ENCODE data around the gene LGALS7B. TPM values are rescaled to one million over a fixed set of nuclear protein-coding genes. Genes with fewer than 3 reads are reported as not detected.

Gene LGALS7B
- total and polyA plus RNA-seq, 2 experiments from 2014 or later = 2.4 to 6.6 TPM

DNA sequence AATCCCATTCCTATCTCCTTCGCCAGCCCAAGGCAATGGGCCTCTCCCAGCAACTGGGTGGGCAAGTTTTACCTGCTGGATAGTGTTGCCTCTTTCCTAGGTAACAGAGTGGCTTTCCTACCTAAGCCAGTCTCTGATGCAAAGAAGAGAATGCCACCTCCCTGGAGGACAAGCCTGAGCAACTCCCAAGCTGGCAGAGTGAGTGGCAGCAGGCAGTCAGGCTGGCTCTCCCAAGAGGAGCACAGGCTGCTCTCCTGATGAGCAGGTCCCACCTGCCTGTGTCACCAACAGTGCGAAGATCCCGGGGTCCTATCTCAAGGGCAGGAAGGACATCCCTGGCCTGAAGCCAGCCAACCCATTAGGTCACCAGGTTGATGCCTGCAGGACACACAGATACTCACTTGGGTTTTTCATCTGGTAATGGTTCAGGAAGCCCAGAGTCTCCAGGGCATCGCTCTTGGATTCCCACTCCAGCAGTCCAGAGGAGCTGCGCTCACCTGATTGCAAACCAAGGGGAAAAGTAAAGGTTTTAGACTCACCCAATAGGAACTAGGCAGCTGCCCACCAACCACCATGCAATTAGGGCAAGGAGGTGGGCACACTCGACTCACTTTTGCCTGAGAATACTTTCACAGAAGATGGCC, 48.1 kb downstream of the LGALS7B start:
- Histone ChIP-seq H3K27ac (ENCODE audit: low read depth) (0 out of 2 replicates have a peak overlapping the region, but pooled peaks have one; percentile 80), H3K79me2 (replicated peaks; ENCODE audit: insufficient read depth) (peaks cover 13% of the 10 kb centered on the region), H3K4me3 (no peak overlapping the region), H4K20me1 (replicated peaks; ENCODE audit: insufficient read depth) (peaks cover 31% of the 10 kb centered on the region), H3F3A (replicated peaks; ENCODE audit: low read depth) (peaks cover 86% of the 10 kb centered on the region), H3K27me3 (ENCODE audit: insufficient read depth) (no peaks in the 10 kb centered on the region), H2AFZ (no peak overlapping the region), H3K36me3 (ENCODE audit: insufficient read depth) (peaks cover 54% of the 10 kb centered on the region), H3K9me2 (ENCODE audit: insufficient read depth) (no peaks in the 10 kb centered on the region), H3K4me2 (no peak overlapping the region), H3K4me1 (ENCODE audit: insufficient read depth) (peaks cover 9% of the 10 kb centered on the region)
- H3K4me1 Mint-ChIP-seq = peaks cover 4% of the 10 kb centered on the region
- ATAC-seq = no peak
- H3K36me3 Mint-ChIP-seq (ENCODE audit: low read depth) = peaks cover 76% of the 10 kb centered on the region
- no peaks in the 10 kb centered on the region for H3K9me3 Mint-ChIP-seq
- peaks cover 20% of the 10 kb centered on the region for H3K27me3 Mint-ChIP-seq (ENCODE audit: insufficient read depth, low read depth, poor library complexity)
- no peak for DNase-seq (ENCODE audit: low spot score)
- no peak overlapping the region for H3K4me3 Mint-ChIP-seq
- H3K27ac Mint-ChIP-seq = no peak overlapping the region; the same call in 1 of the 2 replicates
- TF ChIP-seq CREB1 (CRISPR knock-in tag; IDR thresholded peaks at IDR 0.05; ENCODE audit: low read depth) = no peak
- TF ChIP-seq, protein P1, sequence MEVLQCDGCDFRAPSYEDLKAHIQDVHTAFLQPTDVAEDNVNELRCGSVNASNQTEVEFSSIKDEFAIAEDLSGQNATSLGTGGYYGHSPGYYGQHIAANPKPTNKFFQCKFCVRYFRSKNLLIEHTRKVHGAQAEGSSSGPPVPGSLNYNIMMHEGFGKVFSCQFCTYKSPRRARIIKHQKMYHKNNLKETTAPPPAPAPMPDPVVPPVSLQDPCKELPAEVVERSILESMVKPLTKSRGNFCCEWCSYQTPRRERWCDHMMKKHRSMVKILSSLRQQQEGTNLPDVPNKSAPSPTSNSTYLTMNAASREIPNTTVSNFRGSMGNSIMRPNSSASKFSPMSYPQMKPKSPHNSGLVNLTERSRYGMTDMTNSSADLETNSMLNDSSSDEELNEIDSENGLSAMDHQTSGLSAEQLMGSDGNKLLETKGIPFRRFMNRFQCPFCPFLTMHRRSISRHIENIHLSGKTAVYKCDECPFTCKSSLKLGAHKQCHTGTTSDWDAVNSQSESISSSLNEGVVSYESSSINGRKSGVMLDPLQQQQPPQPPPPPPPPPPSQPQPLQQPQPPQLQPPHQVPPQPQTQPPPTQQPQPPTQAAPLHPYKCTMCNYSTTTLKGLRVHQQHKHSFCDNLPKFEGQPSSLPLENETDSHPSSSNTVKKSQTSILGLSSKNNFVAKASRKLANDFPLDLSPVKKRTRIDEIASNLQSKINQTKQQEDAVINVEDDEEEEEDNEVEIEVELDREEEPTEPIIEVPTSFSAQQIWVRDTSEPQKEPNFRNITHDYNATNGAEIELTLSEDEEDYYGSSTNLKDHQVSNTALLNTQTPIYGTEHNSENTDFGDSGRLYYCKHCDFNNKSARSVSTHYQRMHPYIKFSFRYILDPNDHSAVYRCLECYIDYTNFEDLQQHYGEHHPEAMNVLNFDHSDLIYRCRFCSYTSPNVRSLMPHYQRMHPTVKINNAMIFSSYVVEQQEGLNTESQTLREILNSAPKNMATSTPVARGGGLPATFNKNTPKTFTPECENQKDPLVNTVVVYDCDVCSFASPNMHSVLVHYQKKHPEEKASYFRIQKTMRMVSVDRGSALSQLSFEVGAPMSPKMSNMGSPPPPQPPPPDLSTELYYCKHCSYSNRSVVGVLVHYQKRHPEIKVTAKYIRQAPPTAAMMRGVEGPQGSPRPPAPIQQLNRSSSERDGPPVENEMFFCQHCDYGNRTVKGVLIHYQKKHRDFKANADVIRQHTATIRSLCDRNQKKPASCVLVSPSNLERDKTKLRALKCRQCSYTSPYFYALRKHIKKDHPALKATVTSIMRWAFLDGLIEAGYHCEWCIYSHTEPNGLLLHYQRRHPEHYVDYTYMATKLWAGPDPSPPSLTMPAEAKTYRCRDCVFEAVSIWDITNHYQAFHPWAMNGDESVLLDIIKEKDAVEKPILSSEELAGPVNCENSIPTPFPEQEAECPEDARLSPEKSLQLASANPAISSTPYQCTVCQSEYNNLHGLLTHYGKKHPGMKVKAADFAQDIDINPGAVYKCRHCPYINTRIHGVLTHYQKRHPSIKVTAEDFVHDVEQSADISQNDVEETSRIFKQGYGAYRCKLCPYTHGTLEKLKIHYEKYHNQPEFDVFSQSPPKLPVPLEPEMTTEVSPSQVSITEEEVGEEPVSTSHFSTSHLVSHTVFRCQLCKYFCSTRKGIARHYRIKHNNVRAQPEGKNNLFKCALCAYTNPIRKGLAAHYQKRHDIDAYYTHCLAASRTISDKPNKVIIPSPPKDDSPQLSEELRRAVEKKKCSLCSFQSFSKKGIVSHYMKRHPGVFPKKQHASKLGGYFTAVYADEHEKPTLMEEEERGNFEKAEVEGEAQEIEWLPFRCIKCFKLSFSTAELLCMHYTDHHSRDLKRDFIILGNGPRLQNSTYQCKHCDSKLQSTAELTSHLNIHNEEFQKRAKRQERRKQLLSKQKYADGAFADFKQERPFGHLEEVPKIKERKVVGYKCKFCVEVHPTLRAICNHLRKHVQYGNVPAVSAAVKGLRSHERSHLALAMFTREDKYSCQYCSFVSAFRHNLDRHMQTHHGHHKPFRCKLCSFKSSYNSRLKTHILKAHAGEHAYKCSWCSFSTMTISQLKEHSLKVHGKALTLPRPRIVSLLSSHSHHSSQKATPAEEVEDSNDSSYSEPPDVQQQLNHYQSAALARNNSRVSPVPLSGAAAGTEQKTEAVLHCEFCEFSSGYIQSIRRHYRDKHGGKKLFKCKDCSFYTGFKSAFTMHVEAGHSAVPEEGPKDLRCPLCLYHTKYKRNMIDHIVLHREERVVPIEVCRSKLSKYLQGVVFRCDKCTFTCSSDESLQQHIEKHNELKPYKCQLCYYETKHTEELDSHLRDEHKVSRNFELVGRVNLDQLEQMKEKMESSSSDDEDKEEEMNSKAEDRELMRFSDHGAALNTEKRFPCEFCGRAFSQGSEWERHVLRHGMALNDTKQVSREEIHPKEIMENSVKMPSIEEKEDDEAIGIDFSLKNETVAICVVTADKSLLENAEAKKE (CRISPR knock-in tag; IDR thresholded peaks at IDR 0.05) = no peak
- TF ChIP-seq, protein P2, sequence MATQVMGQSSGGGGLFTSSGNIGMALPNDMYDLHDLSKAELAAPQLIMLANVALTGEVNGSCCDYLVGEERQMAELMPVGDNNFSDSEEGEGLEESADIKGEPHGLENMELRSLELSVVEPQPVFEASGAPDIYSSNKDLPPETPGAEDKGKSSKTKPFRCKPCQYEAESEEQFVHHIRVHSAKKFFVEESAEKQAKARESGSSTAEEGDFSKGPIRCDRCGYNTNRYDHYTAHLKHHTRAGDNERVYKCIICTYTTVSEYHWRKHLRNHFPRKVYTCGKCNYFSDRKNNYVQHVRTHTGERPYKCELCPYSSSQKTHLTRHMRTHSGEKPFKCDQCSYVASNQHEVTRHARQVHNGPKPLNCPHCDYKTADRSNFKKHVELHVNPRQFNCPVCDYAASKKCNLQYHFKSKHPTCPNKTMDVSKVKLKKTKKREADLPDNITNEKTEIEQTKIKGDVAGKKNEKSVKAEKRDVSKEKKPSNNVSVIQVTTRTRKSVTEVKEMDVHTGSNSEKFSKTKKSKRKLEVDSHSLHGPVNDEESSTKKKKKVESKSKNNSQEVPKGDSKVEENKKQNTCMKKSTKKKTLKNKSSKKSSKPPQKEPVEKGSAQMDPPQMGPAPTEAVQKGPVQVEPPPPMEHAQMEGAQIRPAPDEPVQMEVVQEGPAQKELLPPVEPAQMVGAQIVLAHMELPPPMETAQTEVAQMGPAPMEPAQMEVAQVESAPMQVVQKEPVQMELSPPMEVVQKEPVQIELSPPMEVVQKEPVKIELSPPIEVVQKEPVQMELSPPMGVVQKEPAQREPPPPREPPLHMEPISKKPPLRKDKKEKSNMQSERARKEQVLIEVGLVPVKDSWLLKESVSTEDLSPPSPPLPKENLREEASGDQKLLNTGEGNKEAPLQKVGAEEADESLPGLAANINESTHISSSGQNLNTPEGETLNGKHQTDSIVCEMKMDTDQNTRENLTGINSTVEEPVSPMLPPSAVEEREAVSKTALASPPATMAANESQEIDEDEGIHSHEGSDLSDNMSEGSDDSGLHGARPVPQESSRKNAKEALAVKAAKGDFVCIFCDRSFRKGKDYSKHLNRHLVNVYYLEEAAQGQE (IDR thresholded peaks at IDR 0.05; ENCODE audit: unreplicated experiment) = no peak
- TF ChIP-seq ZNF114 (CRISPR knock-in tag; IDR thresholded peaks at IDR 0.05) = no peak
- TF ChIP-seq, protein P3, sequence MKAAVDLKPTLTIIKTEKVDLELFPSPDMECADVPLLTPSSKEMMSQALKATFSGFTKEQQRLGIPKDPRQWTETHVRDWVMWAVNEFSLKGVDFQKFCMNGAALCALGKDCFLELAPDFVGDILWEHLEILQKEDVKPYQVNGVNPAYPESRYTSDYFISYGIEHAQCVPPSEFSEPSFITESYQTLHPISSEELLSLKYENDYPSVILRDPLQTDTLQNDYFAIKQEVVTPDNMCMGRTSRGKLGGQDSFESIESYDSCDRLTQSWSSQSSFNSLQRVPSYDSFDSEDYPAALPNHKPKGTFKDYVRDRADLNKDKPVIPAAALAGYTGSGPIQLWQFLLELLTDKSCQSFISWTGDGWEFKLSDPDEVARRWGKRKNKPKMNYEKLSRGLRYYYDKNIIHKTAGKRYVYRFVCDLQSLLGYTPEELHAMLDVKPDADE (IDR thresholded peaks at IDR 0.05) = no peak
- TF ChIP-seq, protein P4, sequence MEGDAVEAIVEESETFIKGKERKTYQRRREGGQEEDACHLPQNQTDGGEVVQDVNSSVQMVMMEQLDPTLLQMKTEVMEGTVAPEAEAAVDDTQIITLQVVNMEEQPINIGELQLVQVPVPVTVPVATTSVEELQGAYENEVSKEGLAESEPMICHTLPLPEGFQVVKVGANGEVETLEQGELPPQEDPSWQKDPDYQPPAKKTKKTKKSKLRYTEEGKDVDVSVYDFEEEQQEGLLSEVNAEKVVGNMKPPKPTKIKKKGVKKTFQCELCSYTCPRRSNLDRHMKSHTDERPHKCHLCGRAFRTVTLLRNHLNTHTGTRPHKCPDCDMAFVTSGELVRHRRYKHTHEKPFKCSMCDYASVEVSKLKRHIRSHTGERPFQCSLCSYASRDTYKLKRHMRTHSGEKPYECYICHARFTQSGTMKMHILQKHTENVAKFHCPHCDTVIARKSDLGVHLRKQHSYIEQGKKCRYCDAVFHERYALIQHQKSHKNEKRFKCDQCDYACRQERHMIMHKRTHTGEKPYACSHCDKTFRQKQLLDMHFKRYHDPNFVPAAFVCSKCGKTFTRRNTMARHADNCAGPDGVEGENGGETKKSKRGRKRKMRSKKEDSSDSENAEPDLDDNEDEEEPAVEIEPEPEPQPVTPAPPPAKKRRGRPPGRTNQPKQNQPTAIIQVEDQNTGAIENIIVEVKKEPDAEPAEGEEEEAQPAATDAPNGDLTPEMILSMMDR (conservative IDR thresholded peaks at IDR 0.05; ENCODE audit: low read depth in 2 of 2) = no peak
- TF ChIP-seq EZH2 (IDR thresholded peaks at IDR 0.05; ENCODE audit: low read depth, unreplicated experiment) = no peak
- TF ChIP-seq ZNF331 (CRISPR knock-in tag; IDR thresholded peaks at IDR 0.05; ENCODE audit: low read depth) = no peak
- TF ChIP-seq JUNB (IDR thresholded peaks at IDR 0.05; ENCODE audit: unreplicated experiment) = no peak
- no peak for TF ChIP-seq STAT1 (IDR thresholded peaks at IDR 0.05; ENCODE audit: unreplicated experiment)
- TF ChIP-seq POLR2AphosphoS5 (IDR thresholded peaks at IDR 0.05; ENCODE audit: low read depth) = no peak
- no peak for TF ChIP-seq EZH2phosphoT487 (IDR thresholded peaks at IDR 0.05; ENCODE audit: unreplicated experiment)
- no peak for TF ChIP-seq NANOG (IDR thresholded peaks at IDR 0.05; ENCODE audit: borderline replicate concordance)
